GM23248 (cell line): ENCODE data around the gene MYCN. TPM values are rescaled to one million over a fixed set of nuclear protein-coding genes. Genes with fewer than 3 reads are reported as not detected.
"Not testable (repeated sequence)": the region's sequence is repeated elsewhere in the genome, so short reads cannot be mapped to it uniquely, and the experiment has no call there.

ENCODE experiments used
- DNase-seq: peaks from one replicate; pipeline ENCODE4 v3.0.0-alpha.2; 2015
- H2AFZ ChIP-seq: fragments of 200-600 bp; sonication (generic); 2 replicates; pipeline ENCODE4 v1.6.1; 2016; ENCODE audit warnings: antibody characterized with exemption
- H3F3A ChIP-seq: fragments of 200-600 bp; sonication (generic); 2 replicates; pipeline ENCODE4 v1.6.1; 2016; ENCODE audit warnings: mild to moderate bottlenecking, antibody characterized with exemption, mixed run types; ENCODE audit not compliant: insufficient read depth
- H3K27ac ChIP-seq: fragments of 200-600 bp; sonication (generic); 2 replicates; pipeline ENCODE4 v1.5.1; 2016; ENCODE audit warnings: mild to moderate bottlenecking
- H3K27me3 ChIP-seq: fragments of 200-600 bp; sonication (generic); replicated peaks from 2 replicates; pipeline ENCODE4 v1.6.1; 2016; ENCODE audit warnings: mild to moderate bottlenecking; ENCODE audit not compliant: insufficient read depth
- H3K36me3 ChIP-seq: fragments of 200-600 bp; sonication (generic); 2 replicates; pipeline ENCODE4 v1.6.1; 2016; ENCODE audit warnings: low read depth, mild to moderate bottlenecking
- H3K4me1 ChIP-seq: fragments of 200-600 bp; sonication (generic); 2 replicates; pipeline ENCODE4 v1.6.1; 2016; ENCODE audit warnings: mild to moderate bottlenecking; ENCODE audit not compliant: insufficient read depth
- H3K4me2 ChIP-seq: fragments of 200-600 bp; sonication (generic); one replicate; pipeline ENCODE4 v1.6.1; 2016; ENCODE audit warnings: mild to moderate bottlenecking; ENCODE audit not compliant: unreplicated experiment
- H3K4me3 ChIP-seq: fragments of 200-600 bp; sonication (generic); 2 replicates; pipeline ENCODE4 v1.5.1; 2016; ENCODE audit warnings: mild to moderate bottlenecking
- H3K79me2 ChIP-seq: fragments of 200-600 bp; sonication (generic); 2 replicates; pipeline ENCODE4 v1.6.1; 2016; ENCODE audit warnings: mild to moderate bottlenecking; ENCODE audit not compliant: insufficient read depth
- H3K9ac ChIP-seq: fragments of 200-600 bp; sonication (generic); 2 replicates; pipeline ENCODE4 v1.6.1; 2016; ENCODE audit warnings: mild to moderate bottlenecking
- H3K9me2 ChIP-seq: fragments of 200-600 bp; sonication (generic); 2 replicates; pipeline ENCODE4 v1.6.1; 2016; ENCODE audit warnings: mixed run types, mild to moderate bottlenecking, moderate library complexity; ENCODE audit not compliant: insufficient read depth
- H3K9me3 ChIP-seq: fragments of 200-600 bp; sonication (generic); one replicate; pipeline ENCODE4 v1.6.1; 2017; ENCODE audit warnings: low read depth
- H4K20me1 ChIP-seq: fragments of 200-600 bp; sonication (generic); 2 replicates; pipeline ENCODE4 v1.6.0; 2016; ENCODE audit not compliant: insufficient read depth
- EZH2 ChIP-seq: fragments of 200-600 bp; sonication (generic); IDR thresholded peaks from 2 replicates; pipeline ENCODE4 v1.6.1; 2018; ENCODE audit warnings: antibody characterized with exemption, mild to moderate bottlenecking; ENCODE audit not compliant: insufficient read depth, poor library complexity, severe bottlenecking
- EZH2phosphoT487 ChIP-seq: fragments of 200-600 bp; sonication (generic); IDR thresholded peaks from 2 replicates; pipeline ENCODE4 v1.6.1; 2018; ENCODE audit warnings: antibody characterized with exemption, moderate library complexity, mild to moderate bottlenecking, low read depth; ENCODE audit not compliant: insufficient read depth
- WGBS, 2 experiments: methylation state at CpG; one replicate each; pipeline ENCODE4 v1.1.6; 2015 to 2017; ENCODE audit warnings: low lambda C conversion rate in 2 of 2, low coverage in 1 of 2; ENCODE audit errors: missing lambda C conversion rate in 2 of 2; 5-methylcytosine and 5-hydroxymethylcytosine counted together
- in situ Hi-C: fragments of 300-500 bp; cut with MboI; formaldehyde crosslinking; loops from 2 replicates; pipeline ENCODE4 v1.15.0; 2020
- polyA plus RNA-seq: library from polyadenylated mRNA; unstranded; fragments of >200 nt; fragmentation: Nextera tagmentation; extraction: Ambion mirVana; gene quantifications from 2 replicates; pipeline ENCODE4 v1.2.1, GENCODE V29; 2016
- total RNA-seq: library from RNA; depleted of rRNA; stranded (reverse); fragments of >200 nt; shearing (Covaris generic); gene quantifications from 2 replicates; pipeline ENCODE4 v1.2.3, GENCODE V29; 2014

MYCN gene
- total and polyA plus RNA-seq, 2 experiments from 2014 or later, result not detected

- no peak overlapping the region for H3K4me2 ChIP-seq
- DNase-seq, result no peak
- H3K27me3 ChIP-seq, result no peaks in the 10 kb centered on the region
- no peak overlapping the region for H3K27ac ChIP-seq
- in situ Hi-C loops, result no loop called here
- TF ChIP-seq EZH2phosphoT487 (no peak), EZH2 (no peak)
- no peaks in the 10 kb centered on the region for H3K4me1 ChIP-seq
- no peak overlapping the region for H3K9ac ChIP-seq
- no peaks in the 10 kb centered on the region for H3K9me3 ChIP-seq
- H3K36me3 ChIP-seq, result no peaks in the 10 kb centered on the region
- 55 to 59% methylated on average over 3 of the region's 3 CpGs for WGBS, 2 experiments
- H3F3A ChIP-seq, result no peaks in the 10 kb centered on the region
- no peaks in the 10 kb centered on the region for H3K9me2 ChIP-seq
- H3K79me2 ChIP-seq, result no peaks in the 10 kb centered on the region
- H2AFZ ChIP-seq, result no peak overlapping the region
- H3K4me3 ChIP-seq, result no peak overlapping the region
- H4K20me1 ChIP-seq, result no peaks in the 10 kb centered on the region
These were observed 38.6 kb upstream of the MYCN start for GRCh38 chr2:15901808-15902130.

- H3K27me3 ChIP-seq, H3K9ac ChIP-seq, H3K79me2 ChIP-seq, H3F3A ChIP-seq, H3K9me3 ChIP-seq, H2AFZ ChIP-seq, H3K36me3 ChIP-seq, H3K9me2 ChIP-seq, DNase-seq, H4K20me1 ChIP-seq, H3K4me2 ChIP-seq, H3K4me1 ChIP-seq, H3K4me3 ChIP-seq, H3K27ac ChIP-seq, in situ Hi-C loops: not testable (repeated sequence)
- WGBS, 2 experiments, result 31 to 35% methylated on average over 3 of the region's 3 CpGs
These were observed 36.4 kb upstream of the MYCN start for GRCh38 chr2:15903910-15904309.

- no peak overlapping the region for H3K9ac ChIP-seq
These were observed 35.1 kb upstream of the MYCN start for GRCh38 chr2:15905267-15905645.

GRCh38 chr2:15905986-15906491 lies 34.3 kb upstream of the MYCN start:
- H2AFZ ChIP-seq, result no peak overlapping the region
- H3K27ac ChIP-seq, result no peak overlapping the region
- H3K9me3 ChIP-seq, result no peaks in the 10 kb centered on the region
- TF ChIP-seq EZH2, result no peak
- TF ChIP-seq EZH2phosphoT487, result no peak
- no peaks in the 10 kb centered on the region for H3K4me1 ChIP-seq
- H3K9ac ChIP-seq, result no peak overlapping the region
- H3K36me3 ChIP-seq, result no peaks in the 10 kb centered on the region
- no peak for DNase-seq
- no peaks in the 10 kb centered on the region for H4K20me1 ChIP-seq
- no peaks in the 10 kb centered on the region for H3F3A ChIP-seq
- no peaks in the 10 kb centered on the region for H3K27me3 ChIP-seq
- in situ Hi-C loops, result no loop called here
- H3K79me2 ChIP-seq, result no peaks in the 10 kb centered on the region
- H3K4me3 ChIP-seq, result no peak overlapping the region
- no peak overlapping the region for H3K4me2 ChIP-seq
- H3K9me2 ChIP-seq, result no peaks in the 10 kb centered on the region
- WGBS, 2 experiments, result 11 to 14% methylated on average over 6 of the region's 6 CpGs

More at GRCh38 chr2:15905267-15905645, 35.1 kb upstream of the MYCN start:
- no peaks in the 10 kb centered on the region for H4K20me1 ChIP-seq
- H3K79me2 ChIP-seq, result no peaks in the 10 kb centered on the region
- H3F3A ChIP-seq, result no peaks in the 10 kb centered on the region
- H3K9me2 ChIP-seq, result no peaks in the 10 kb centered on the region
- no peaks in the 10 kb centered on the region for H3K27me3 ChIP-seq
- no peaks in the 10 kb centered on the region for H3K9me3 ChIP-seq
- no peak overlapping the region for H3K27ac ChIP-seq
- no peaks in the 10 kb centered on the region for H3K36me3 ChIP-seq
- DNase-seq, result no peak
- no peak overlapping the region for H3K4me2 ChIP-seq
- TF ChIP-seq EZH2phosphoT487 (no peak), EZH2 (no peak)
- no peaks in the 10 kb centered on the region for H3K4me1 ChIP-seq
- H3K4me3 ChIP-seq, result no peak overlapping the region
- no peak overlapping the region for H2AFZ ChIP-seq
- in situ Hi-C loops, result no loop called here

GRCh38 chr2:15906778-15907177 lies 33.6 kb upstream of the MYCN start:
- H3K9me3 ChIP-seq, result no peaks in the 10 kb centered on the region
- no peak overlapping the region for H3K9ac ChIP-seq
- in situ Hi-C loops, result no loop called here
- H3F3A ChIP-seq, result no peaks in the 10 kb centered on the region
- no peak overlapping the region for H3K4me2 ChIP-seq
- 33 to 39% methylated on average over 5 of the region's 5 CpGs for WGBS, 2 experiments
- H3K4me3 ChIP-seq, result no peak overlapping the region
- no peaks in the 10 kb centered on the region for H3K9me2 ChIP-seq
- no peak overlapping the region for H2AFZ ChIP-seq
- no peaks in the 10 kb centered on the region for H3K79me2 ChIP-seq
- no peak for TF ChIP-seq EZH2
- no peak for TF ChIP-seq EZH2phosphoT487
- H3K36me3 ChIP-seq, result no peaks in the 10 kb centered on the region
- no peaks in the 10 kb centered on the region for H3K27me3 ChIP-seq
- no peaks in the 10 kb centered on the region for H3K4me1 ChIP-seq
- DNase-seq, result no peak
- H4K20me1 ChIP-seq, result no peaks in the 10 kb centered on the region
- no peak overlapping the region for H3K27ac ChIP-seq
